Vagina (tissue), 2 donors: ENCODE measurements around the gene TRNAU1AP.

Experiments
- CTCF ChIP-seq, 3 experiments: fragments of 450-650 bp in 2 of 3; fragments of 200-600 bp in 1 of 3; sonication (generic) in 1 of 3; IDR thresholded peaks; one replicate each; pipeline ENCODE4 v1.5.1; 2017 to 2019; ENCODE audit warnings: antibody characterized with exemption in 3 of 3, mild to moderate bottlenecking in 2 of 3, moderate library complexity in 2 of 3
- POLR2AphosphoS5 ChIP-seq, 2 donors: sonication (generic); formaldehyde crosslinking; IDR thresholded peaks; one replicate each; pipeline ENCODE4 v1.9.0; 2017; ENCODE audit warnings: antibody characterized with exemption in 2 of 2, mild to moderate bottlenecking in 2 of 2, low read depth in 1 of 2; ENCODE audit not compliant: insufficient read depth in 1 of 2

- peak in 2 of 3 experiments; percentile 28 to 40 for TF ChIP-seq CTCF (IDR thresholded peaks at IDR 0.05)
- TF ChIP-seq POLR2AphosphoS5 (IDR thresholded peaks at IDR 0.05; ENCODE audit: insufficient read depth in 1 of 2, low read depth in 1 of 2), result peak; percentile 97
Observed at GRCh38 chr1:28552758-28553663, at the start of gene TRNAU1AP.
